ENCODE results near the gene STARD9.

STARD9 gene

GRCh38 chr15:42705336-42705735 is 129.9 kb downstream of the STARD9 start:
- no peak for TF ChIP-seq CTCF (conservative IDR thresholded peaks at IDR 0.05; ENCODE audit: low read depth, low read length)
- DNase-seq (ENCODE audit: low read depth) = no peak
- H3K4me3 ChIP-seq (ENCODE audit: low read depth, low read length) = no peak overlapping the region

- H3K4me3 ChIP-seq (ENCODE audit: low read depth, low read length) = no peak overlapping the region
- TF ChIP-seq CTCF (conservative IDR thresholded peaks at IDR 0.05; ENCODE audit: low read depth, low read length) = no peak
- peak; percentile 13 for DNase-seq (ENCODE audit: low read depth)
Measured at GRCh38 chr15:42707068-42707467, 131.7 kb downstream of the STARD9 start.

GRCh38 chr15:42707873-42708544 is 132.6 kb downstream of the STARD9 start:
- no peak for TF ChIP-seq CTCF (conservative IDR thresholded peaks at IDR 0.05; ENCODE audit: low read depth, low read length)
- no peak for DNase-seq (ENCODE audit: low read depth)

GRCh38 chr15:42710662-42711061 is 135.3 kb downstream of the STARD9 start:
- no peak for DNase-seq (ENCODE audit: low read depth)
- no peak overlapping the region for H3K4me3 ChIP-seq (ENCODE audit: low read depth, low read length)
- TF ChIP-seq CTCF (conservative IDR thresholded peaks at IDR 0.05; ENCODE audit: low read depth, low read length) = no peak

More at GRCh38 chr15:42707873-42708544, 132.6 kb downstream of the STARD9 start:
- H3K4me3 ChIP-seq (ENCODE audit: low read depth, low read length) = no peak overlapping the region

- no peak for TF ChIP-seq CTCF (conservative IDR thresholded peaks at IDR 0.05; ENCODE audit: low read depth, low read length)
- no peak for DNase-seq (ENCODE audit: low read depth)
- no peak overlapping the region for H3K4me3 ChIP-seq (ENCODE audit: low read depth, low read length)
Measured at GRCh38 chr15:42711746-42712145, 136.3 kb downstream of the STARD9 start.

GRCh38 chr15:42712584-42712983 is 137.2 kb downstream of the STARD9 start:
- TF ChIP-seq CTCF (conservative IDR thresholded peaks at IDR 0.05; ENCODE audit: low read depth, low read length) = no peak
- H3K4me3 ChIP-seq (ENCODE audit: low read depth, low read length) = no peak overlapping the region
- DNase-seq (ENCODE audit: low read depth) = no peak

- H3K4me3 ChIP-seq (ENCODE audit: low read depth, low read length) = no peak overlapping the region
- TF ChIP-seq CTCF (conservative IDR thresholded peaks at IDR 0.05; ENCODE audit: low read depth, low read length) = no peak
- DNase-seq (ENCODE audit: low read depth) = no peak
Measured at GRCh38 chr15:42716125-42716524, 140.7 kb downstream of the STARD9 start.

Data from choroid plexus epithelial cell (primary cell).